CD4-positive, alpha-beta T cell (primary cell): Measurements from ENCODE around the gene C8G. TPM values are rescaled to one million over a fixed set of nuclear protein-coding genes. Genes with fewer than 3 reads are reported as not detected.

Source experiments
- ATAC-seq: fragments of 200-7000 bp; cut with Tn5 transposase; one replicate; pipeline ENCODE4 v1.10.0; 2022; ENCODE audit warnings: mild to moderate bottlenecking; ENCODE audit not compliant: poor library complexity
- CTCF ChIA-PET: fragments of 350-600 bp; sonication (Branson Sonifier 250); formaldehyde crosslinking; loops from one replicate; lab custom pipeline; 2021; ENCODE audit warnings: antibody characterized with exemption, inconsistent platforms; lab: Charles Lee
- POLR2A ChIA-PET: fragments of 350-600 bp; sonication (Branson Sonifier 250); formaldehyde crosslinking; loops from one replicate; lab custom pipeline; 2021; ENCODE audit warnings: antibody characterized with exemption, inconsistent platforms; lab: Charles Lee
- DNase-seq, 14 experiments: peaks; one replicate each; pipeline ENCODE4 v3.0.0-alpha.2; 2013 to 2020; ENCODE audit warnings: mixed read lengths in 2 of 14
- H3K27ac ChIP-seq, 2 donors: one replicate each; pipeline versions ENCODE4 v1.5.1 to v1.7.0; 2013; ENCODE audit warnings: low read length in 2 of 2, low read depth in 1 of 2, mild to moderate bottlenecking in 1 of 2
- H3K27me3 ChIP-seq, 2 experiments: 1 replicate in 1 of 2; 2 replicates in 1 of 2; pipeline versions ENCODE4 v1.6.1 to v1.7.0; 2013; ENCODE audit warnings: low read length in 2 of 2, control low read depth in 1 of 2, mild to moderate bottlenecking in 1 of 2, moderate library complexity in 1 of 2; ENCODE audit not compliant: insufficient read depth in 2 of 2, control insufficient read depth in 1 of 2
- H3K36me3 ChIP-seq: one replicate; pipeline ENCODE4 v1.6.1; 2013; ENCODE audit warnings: low read length, control low read depth; ENCODE audit not compliant: insufficient read depth
- H3K4me1 ChIP-seq: one replicate; pipeline ENCODE4 v1.6.1; 2013; ENCODE audit warnings: low read length, control low read depth; ENCODE audit not compliant: insufficient read depth
- H3K4me3 ChIP-seq: one replicate; pipeline ENCODE4 v1.5.1; 2013; ENCODE audit warnings: mild to moderate bottlenecking, low read length, moderate library complexity
- H3K9me3 ChIP-seq, 2 experiments: 1 replicate in 1 of 2; 2 replicates in 1 of 2; pipeline versions ENCODE4 v1.6.1 to v1.7.0; 2013; ENCODE audit warnings: low read length in 2 of 2, mild to moderate bottlenecking in 2 of 2, control low read depth in 1 of 2, moderate library complexity in 1 of 2; ENCODE audit not compliant: control insufficient read depth in 1 of 2, insufficient read depth in 1 of 2
- H3K27ac Mint-ChIP-seq: one replicate; pipeline ENCODE4 v1.8.0; 2020; ENCODE audit warnings: mixed read lengths
- H3K27me3 Mint-ChIP-seq: one replicate; pipeline ENCODE4 v1.8.0; 2021; ENCODE audit warnings: mixed read lengths
- H3K36me3 Mint-ChIP-seq: one replicate; pipeline ENCODE4 v1.8.0; 2021; ENCODE audit warnings: low read depth, mixed read lengths
- H3K4me1 Mint-ChIP-seq: one replicate; pipeline ENCODE4 v1.8.0; 2021; ENCODE audit warnings: low read depth, mixed read lengths
- H3K4me3 Mint-ChIP-seq: one replicate; pipeline ENCODE4 v1.8.0; 2020; ENCODE audit warnings: mild to moderate bottlenecking, mixed read lengths
- H3K9me3 Mint-ChIP-seq: one replicate; pipeline ENCODE4 v1.8.0; 2020; ENCODE audit warnings: mixed read lengths
- CTCF ChIP-seq: fragments of 200-600 bp; IDR thresholded peaks from one replicate; pipeline ENCODE4 v1.8.0; 2022; ENCODE audit warnings: antibody characterized with exemption, mild to moderate bottlenecking
- intact Hi-C, 2 experiments: fragments of 100-400 bp; cut with DNase I in 1 of 2; cut with micrococcal nuclease in 1 of 2; formaldehyde crosslinking; loops; one replicate each; pipeline versions ENCODE4 v1.15.1 to v1.9.0; 2023 to 2025; cut with DNase I, micrococcal nuclease
- total RNA-seq, 174 experiments: library from RNA in 2 of 174; stranded (reverse) in 2 of 174; gene quantifications; one replicate each; pipeline ENCODE4 v1.2.3 and lab custom pipeline; 2021 to 2026

Gene C8G
- total RNA-seq, 2 experiments from 2014 or later, result not detected

- no peak for DNase-seq
- Histone ChIP-seq H3K9me3 (no peaks in the 10 kb centered on the region), H3K27me3 (no peaks in the 10 kb centered on the region), H3K4me3 (no peak overlapping the region), H3K36me3 (no peaks in the 10 kb centered on the region), H3K27ac (no peak overlapping the region), H3K4me1 (no peaks in the 10 kb centered on the region)
- Mint-ChIP-seq H3K4me1 (no peaks in the 10 kb centered on the region), H3K27ac (no peak overlapping the region), H3K4me3 (no peak overlapping the region), H3K36me3 (peaks cover 10% of the 10 kb centered on the region), H3K9me3 (no peaks in the 10 kb centered on the region), H3K27me3 (no peaks in the 10 kb centered on the region)
- ATAC-seq, result no peak
- POLR2A ChIA-PET, result interaction anchor here (0.7 kb wide), 1 partner anchor 121 kb away, joined by 3 read pairs; no protein-coding TSS in a partner anchor
- intact Hi-C loops, result no loop called here
- CTCF ChIA-PET, result interaction anchor here (0.7 kb wide), 1 partner anchor 257 kb away, joined by 5 read pairs; the partner anchor contains the start of genes ANAPC2 and SSNA1
- TF ChIP-seq CTCF, result no peak
Observed at GRCh38 chr9:136931611-136932130, 13.4 kb upstream of the C8G start.

GRCh38 chr9:136934277-136934676 is 10.8 kb upstream of the C8G start:
- Mint-ChIP-seq H3K36me3 (peaks cover 5% of the 10 kb centered on the region), H3K27me3 (no peaks in the 10 kb centered on the region), H3K4me1 (no peaks in the 10 kb centered on the region), H3K27ac (no peak overlapping the region), H3K9me3 (no peaks in the 10 kb centered on the region), H3K4me3 (no peak overlapping the region)
- DNase-seq (no peak), ATAC-seq (no peak)
- H3K27ac ChIP-seq, result no peak overlapping the region
- no peaks in the 10 kb centered on the region for H3K4me1 ChIP-seq
- no peaks in the 10 kb centered on the region for H3K27me3 ChIP-seq
- ChIA-PET CTCF (no interaction called here), POLR2A (no interaction called here)
- H3K4me3 ChIP-seq, result no peak overlapping the region
- peaks cover 0 to 11% of the 10 kb centered on the region in 2 experiments for H3K9me3 ChIP-seq
- intact Hi-C loops, result no loop called here
- no peak for TF ChIP-seq CTCF
- H3K36me3 ChIP-seq, result no peaks in the 10 kb centered on the region

GRCh38 chr9:136935651-136936050 is 9.4 kb upstream of the C8G start:
- Mint-ChIP-seq H3K9me3 (no peaks in the 10 kb centered on the region), H3K36me3 (peaks cover 10% of the 10 kb centered on the region), H3K4me1 (no peaks in the 10 kb centered on the region), H3K27me3 (no peaks in the 10 kb centered on the region), H3K27ac (no peak overlapping the region), H3K4me3 (no peak overlapping the region)
- H3K4me1 ChIP-seq, result no peaks in the 10 kb centered on the region
- TF ChIP-seq CTCF, result no peak
- DNase-seq, result no peak
- ATAC-seq, result no peak
- no peaks in the 10 kb centered on the region for H3K27me3 ChIP-seq
- peaks cover 0 to 11% of the 10 kb centered on the region in 2 experiments for H3K9me3 ChIP-seq
- no peak overlapping the region for H3K27ac ChIP-seq
- intact Hi-C loops, result no loop called here
- H3K4me3 ChIP-seq, result no peak overlapping the region
- POLR2A ChIA-PET, result no interaction called here
- H3K36me3 ChIP-seq, result peaks cover 9% of the 10 kb centered on the region
- CTCF ChIA-PET, result no interaction called here
